ENCODE results near the gene MYO1A. TPM values are rescaled to one million over a fixed set of nuclear protein-coding genes. Genes with fewer than 3 reads are reported as not detected.

MYO1A gene
- total and polyA plus RNA-seq, 2 donors from 2014 or later, result 0.25 to 0.77 TPM

DNA sequence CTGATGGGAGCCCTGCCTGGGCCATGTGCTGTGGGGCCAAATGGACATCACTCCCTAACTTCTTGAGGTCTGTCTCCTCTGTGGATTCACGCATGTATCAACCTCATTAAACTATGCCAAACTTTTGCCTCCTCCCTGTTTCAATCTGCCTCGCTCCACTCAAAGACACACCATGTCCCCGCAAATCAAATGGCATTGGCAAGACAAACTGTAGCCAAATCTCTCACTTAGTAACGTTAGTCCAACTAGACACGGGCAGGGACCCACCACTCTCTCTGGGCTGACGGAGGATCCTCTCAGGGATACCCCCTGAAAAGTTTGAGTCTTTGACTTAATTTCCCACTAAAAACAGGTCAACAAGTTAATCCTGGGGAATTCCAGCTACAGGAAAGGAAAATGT is 51.6 kb downstream of the MYO1A start:
- H3K27ac ChIP-seq (ENCODE audit: low read depth in 2 of 2, low read length in 2 of 2), result no peak overlapping the region
- intact Hi-C loops (cut with DNase I), result loop anchor here (10.0 kb wide), 1 partner anchor 234 kb away; the partner anchor contains the start of gene HSD17B6
- peaks cover 2 to 18% (median 10%) of the 10 kb centered on the region in 3 donors for H3K36me3 ChIP-seq (ENCODE audit: control insufficient read depth in 2 of 3, insufficient read depth in 3 of 3, low read length in 3 of 3)
- FAIRE-seq (no peak), DNase-seq (no peak)
- TF ChIP-seq, protein P1, sequence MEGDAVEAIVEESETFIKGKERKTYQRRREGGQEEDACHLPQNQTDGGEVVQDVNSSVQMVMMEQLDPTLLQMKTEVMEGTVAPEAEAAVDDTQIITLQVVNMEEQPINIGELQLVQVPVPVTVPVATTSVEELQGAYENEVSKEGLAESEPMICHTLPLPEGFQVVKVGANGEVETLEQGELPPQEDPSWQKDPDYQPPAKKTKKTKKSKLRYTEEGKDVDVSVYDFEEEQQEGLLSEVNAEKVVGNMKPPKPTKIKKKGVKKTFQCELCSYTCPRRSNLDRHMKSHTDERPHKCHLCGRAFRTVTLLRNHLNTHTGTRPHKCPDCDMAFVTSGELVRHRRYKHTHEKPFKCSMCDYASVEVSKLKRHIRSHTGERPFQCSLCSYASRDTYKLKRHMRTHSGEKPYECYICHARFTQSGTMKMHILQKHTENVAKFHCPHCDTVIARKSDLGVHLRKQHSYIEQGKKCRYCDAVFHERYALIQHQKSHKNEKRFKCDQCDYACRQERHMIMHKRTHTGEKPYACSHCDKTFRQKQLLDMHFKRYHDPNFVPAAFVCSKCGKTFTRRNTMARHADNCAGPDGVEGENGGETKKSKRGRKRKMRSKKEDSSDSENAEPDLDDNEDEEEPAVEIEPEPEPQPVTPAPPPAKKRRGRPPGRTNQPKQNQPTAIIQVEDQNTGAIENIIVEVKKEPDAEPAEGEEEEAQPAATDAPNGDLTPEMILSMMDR (IDR thresholded peaks at IDR 0.05; ENCODE audit: borderline replicate concordance, extremely low read depth, insufficient read depth), result no peak
- peaks cover 0 to 9% (median 6%) of the 10 kb centered on the region in 3 donors for H3K4me1 ChIP-seq (ENCODE audit: control insufficient read depth in 2 of 3, insufficient read depth in 2 of 3, low read depth in 1 of 3, low read length in 3 of 3)
- H3K27me3 ChIP-seq (ENCODE audit: control insufficient read depth, insufficient read depth, low read length), result no peaks in the 10 kb centered on the region
- no peak overlapping the region for H3K9ac ChIP-seq (ENCODE audit: low read length in 3 of 3)
- no peaks in the 10 kb centered on the region for H3K9me3 ChIP-seq (ENCODE audit: control insufficient read depth in 2 of 3, insufficient read depth in 1 of 3, low read length in 3 of 3)
- H3K4me3 ChIP-seq (ENCODE audit: low read length in 3 of 3), result no peak overlapping the region

GRCh38 chr12:56996793-56997545 is 53.0 kb downstream of the MYO1A start:
- H3K9ac ChIP-seq (ENCODE audit: low read length in 3 of 3), result no peak overlapping the region
- no peaks in the 10 kb centered on the region for H3K9me3 ChIP-seq (ENCODE audit: control insufficient read depth in 2 of 3, insufficient read depth in 1 of 3, low read length in 3 of 3)
- H3K27ac ChIP-seq (ENCODE audit: low read depth in 2 of 2, low read length in 2 of 2), result peak overlapping the region; percentile 7 to 68
- H3K4me3 ChIP-seq (ENCODE audit: low read length in 3 of 3), result no peak overlapping the region
- no peak for FAIRE-seq
- peaks cover 0 to 9% (median 6%) of the 10 kb centered on the region in 3 donors for H3K4me1 ChIP-seq (ENCODE audit: control insufficient read depth in 2 of 3, insufficient read depth in 2 of 3, low read depth in 1 of 3, low read length in 3 of 3)
- TF ChIP-seq, protein P1 (IDR thresholded peaks at IDR 0.05; ENCODE audit: borderline replicate concordance, extremely low read depth, insufficient read depth), result no peak
- intact Hi-C loops (cut with DNase I), result loop anchor here (10.0 kb wide), 1 partner anchor 232 kb away; the partner anchor contains the start of gene HSD17B6
- DNase-seq, result peak in 2 of 5 donors; percentile 55 to 81
- no peaks in the 10 kb centered on the region for H3K27me3 ChIP-seq (ENCODE audit: control insufficient read depth, insufficient read depth, low read length)
- H3K36me3 ChIP-seq (ENCODE audit: control insufficient read depth in 2 of 3, insufficient read depth in 3 of 3, low read length in 3 of 3), result peaks cover 0 to 8% (median 5%) of the 10 kb centered on the region in 3 donors

GRCh38 chr12:56995930-56996496 is 53.9 kb downstream of the MYO1A start:
- H3K36me3 ChIP-seq (ENCODE audit: control insufficient read depth in 2 of 3, insufficient read depth in 3 of 3, low read length in 3 of 3), result peaks cover 0 to 8% (median 0%) of the 10 kb centered on the region in 3 donors
- intact Hi-C loops (cut with DNase I), result loop anchor here (10.0 kb wide), 1 partner anchor 231 kb away; the partner anchor contains the start of gene HSD17B6
- H3K9me3 ChIP-seq (ENCODE audit: control insufficient read depth in 2 of 3, insufficient read depth in 1 of 3, low read length in 3 of 3), result no peaks in the 10 kb centered on the region

More at GRCh38 chr12:56995930-56996496, 53.9 kb downstream of the MYO1A start:
- DNase-seq (no peak), FAIRE-seq (no peak)
- peak overlapping the region in 1 of 2 donors; percentile 49 for H3K27ac ChIP-seq (ENCODE audit: low read depth in 2 of 2, low read length in 2 of 2)
- H3K9ac ChIP-seq (ENCODE audit: low read length in 3 of 3), result no peak overlapping the region
- peaks cover 0 to 9% (median 7%) of the 10 kb centered on the region in 3 donors for H3K4me1 ChIP-seq (ENCODE audit: control insufficient read depth in 2 of 3, insufficient read depth in 2 of 3, low read depth in 1 of 3, low read length in 3 of 3)
- TF ChIP-seq, protein P1 (IDR thresholded peaks at IDR 0.05; ENCODE audit: borderline replicate concordance, extremely low read depth, insufficient read depth), result no peak
- no peaks in the 10 kb centered on the region for H3K27me3 ChIP-seq (ENCODE audit: control insufficient read depth, insufficient read depth, low read length)
- no peak overlapping the region for H3K4me3 ChIP-seq (ENCODE audit: low read length in 3 of 3)

Data from kidney (tissue), 14 donors.